K562 (cell line): ENCODE results near the gene HOXC10. TPM values are rescaled to one million over a fixed set of nuclear protein-coding genes. Genes with fewer than 3 reads are reported as not detected.

Source experiments
- ARNT ChIP-seq, 2 experiments: fragments of 450-650 bp; IDR thresholded peaks; 2 replicates each; pipeline ENCODE4 v1.6.1; 2016; ENCODE audit warnings: mild to moderate bottlenecking in 1 of 2
- ATF3 ChIP-seq, 2 experiments: fragments of 450-650 bp in 1 of 2; sonication (generic) in 1 of 2; formaldehyde crosslinking in 1 of 2; IDR thresholded peaks in 1 of 2; conservative IDR thresholded peaks in 1 of 2; 2 replicates each; pipeline versions ENCODE4 v1.6.1 to v1.8.1; 2016 to 2023; ENCODE audit warnings: mild to moderate bottlenecking in 2 of 2, moderate library complexity in 2 of 2, inconsistent platforms in 1 of 2, missing genetic modification reagents in 1 of 2
- GMEB1 ChIP-seq: fragments of 250-450 bp; sonication (Bioruptor Pico); IDR thresholded peaks from 2 replicates; pipeline ENCODE4 v1.4.0; 2020; ENCODE audit warnings: mild to moderate bottlenecking
- LARP7 ChIP-seq: fragments of 450-650 bp; IDR thresholded peaks from 2 replicates; pipeline ENCODE4 v1.6.1; 2016
- MCM5 ChIP-seq: fragments of 450-650 bp; IDR thresholded peaks from 2 replicates; pipeline ENCODE4 v1.6.1; 2016; ENCODE audit warnings: low read depth
- NCOA1 ChIP-seq: fragments of 450-650 bp; IDR thresholded peaks from 2 replicates; pipeline ENCODE4 v1.6.1; 2016; ENCODE audit warnings: low read depth
- PHB ChIP-seq: fragments of 250-450 bp; sonication (Bioruptor Pico); IDR thresholded peaks from 2 replicates; pipeline ENCODE4 v1.5.0; 2021
- PHB2 ChIP-seq: fragments of 450-650 bp; IDR thresholded peaks from 2 replicates; pipeline ENCODE4 v1.6.1; 2017; ENCODE audit warnings: low read depth
- RNF2 ChIP-seq: sonication (generic); IDR thresholded peaks from 2 replicates; pipeline ENCODE4 v1.6.1; 2016
- SMAD4 ChIP-seq: fragments of 250-450 bp; sonication (Bioruptor Pico); conservative IDR thresholded peaks from 2 replicates; pipeline ENCODE4 v1.8.0; 2021; ENCODE audit warnings: inconsistent platforms, mild to moderate bottlenecking, moderate library complexity
- TAF15 ChIP-seq: fragments of 200-400 bp; formaldehyde crosslinking; IDR thresholded peaks from 2 replicates; pipeline ENCODE4 v1.6.1; 2017; ENCODE audit warnings: mild to moderate bottlenecking, low read depth, low read length, moderate library complexity
- TCF3 ChIP-seq: sonication (generic); formaldehyde crosslinking; IDR thresholded peaks from 2 replicates; pipeline ENCODE4 v1.4.0; 2020; ENCODE audit warnings: mild to moderate bottlenecking, missing genetic modification reagents
- TEAD1 ChIP-seq, 2 experiments: fragments of 450-650 bp in 1 of 2; sonication (generic) in 1 of 2; formaldehyde crosslinking; IDR thresholded peaks; 2 replicates each; pipeline versions ENCODE4 v1.4.0 to v1.8.0; 2020 to 2022; ENCODE audit warnings: mild to moderate bottlenecking in 2 of 2, missing genetic modification reagents in 1 of 2
- TEAD4 ChIP-seq, 2 experiments: sonication (generic) in 1 of 2; formaldehyde crosslinking in 1 of 2; IDR thresholded peaks; 2 replicates each; pipeline versions ENCODE4 v1.6.1 to v1.8.0; 2012 to 2022; ENCODE audit warnings: borderline replicate concordance in 1 of 2, inconsistent platforms in 1 of 2, low read length in 1 of 2, mild to moderate bottlenecking in 1 of 2, missing genetic modification reagents in 1 of 2
- TOE1 ChIP-seq, 2 experiments: fragments of 450-650 bp in 1 of 2; sonication (generic) in 1 of 2; formaldehyde crosslinking in 1 of 2; IDR thresholded peaks; 2 replicates each; pipeline versions ENCODE4 v1.7.1 to v1.8.0; 2016 to 2022; ENCODE audit warnings: borderline replicate concordance in 2 of 2, mild to moderate bottlenecking in 2 of 2, antibody characterized with exemption in 1 of 2, inconsistent platforms in 1 of 2, low read depth in 1 of 2, missing genetic modification reagents in 1 of 2, moderate library complexity in 1 of 2
- ZFP36 ChIP-seq: fragments of 150-350 bp; IDR thresholded peaks from 2 replicates; pipeline ENCODE4 v1.6.1; 2018; ENCODE audit warnings: low read length, low read depth; ENCODE audit not compliant: partially characterized antibody
- ZNF253 ChIP-seq: fragments of 250-450 bp; sonication (Bioruptor Pico); conservative IDR thresholded peaks from 2 replicates; pipeline ENCODE4 v1.6.1; 2021; ENCODE audit warnings: mild to moderate bottlenecking
- ZNF263 ChIP-seq: sonication (generic); formaldehyde crosslinking; IDR thresholded peaks from 2 replicates; pipeline ENCODE4 v1.8.0; 2022; ENCODE audit warnings: mild to moderate bottlenecking, missing genetic modification reagents, borderline replicate concordance
- ZNF668 ChIP-seq: fragments of 250-450 bp; sonication (Bioruptor Pico); IDR thresholded peaks from 2 replicates; pipeline ENCODE4 v1.8.0; 2022; ENCODE audit warnings: mild to moderate bottlenecking, inconsistent platforms
- polyA plus RNA-seq, 8 experiments: library from polyadenylated mRNA; depleted of rRNA in 4 of 8; stranded (reverse) in 5 of 8; unstranded in 3 of 8; fragments of >200 nt; fragmentation: Nextera tagmentation in 2 of 8; fragmentation: Illumina TruSeq in 1 of 8; extraction: Ambion mirVana in 2 of 8; extraction: Trizol in 1 of 8; gene quantifications; 2 replicates each; pipeline versions ENCODE4 v1.2.1 to v1.2.3, GENCODE V29; 2011 to 2014; ENCODE audit warnings: inconsistent platforms in 1 of 8, missing spikeins in 1 of 8
- total RNA-seq, 7 experiments: library from RNA; depleted of rRNA in 6 of 7; stranded (reverse); fragments of >200 nt in 6 of 7; fragmentation: Illumina TruSeq in 2 of 7; extraction: Trizol in 2 of 7; gene quantifications; 2 replicates each; pipeline versions ENCODE4 v1.2.1 to v1.2.3, GENCODE V29; 2011 to 2021; ENCODE audit warnings: low replicate concordance in 1 of 7
- TF ChIP-seq, protein P1 (sequence below): sonication (generic); formaldehyde crosslinking; IDR thresholded peaks from 2 replicates; pipeline ENCODE4 v1.8.0; 2022; ENCODE audit warnings: mild to moderate bottlenecking, missing genetic modification reagents
- TF ChIP-seq, protein P2 (sequence below), 2 experiments: fragments of 450-650 bp in 1 of 2; sonication (generic) in 1 of 2; formaldehyde crosslinking; conservative IDR thresholded peaks; 2 replicates each; pipeline versions ENCODE4 v1.4.0 to v1.8.1; 2020 to 2022; ENCODE audit warnings: mild to moderate bottlenecking in 1 of 2, missing genetic modification reagents in 1 of 2

HOXC10 gene
- total and polyA plus RNA-seq, 9 of the 15 experiments (the other 6 are each of a cell fraction or from before 2014, with no cell fraction given), result 0.13 to 0.77 (median 0.35) TPM; not detected in 2

GRCh38 chr12:54017878-54018467, 33.0 kb downstream of the HOXC10 start (continued):
- TF ChIP-seq ATF3 (IDR thresholded peaks at IDR 0.05), result no peak
- TF ChIP-seq ATF3 (CRISPR knock-in tag; conservative IDR thresholded peaks at IDR 0.05), result no peak
- no peak for TF ChIP-seq ZNF253 (CRISPR knock-in tag)
- no peak for TF ChIP-seq PHB (CRISPR knock-in tag)
- TF ChIP-seq, protein P1, sequence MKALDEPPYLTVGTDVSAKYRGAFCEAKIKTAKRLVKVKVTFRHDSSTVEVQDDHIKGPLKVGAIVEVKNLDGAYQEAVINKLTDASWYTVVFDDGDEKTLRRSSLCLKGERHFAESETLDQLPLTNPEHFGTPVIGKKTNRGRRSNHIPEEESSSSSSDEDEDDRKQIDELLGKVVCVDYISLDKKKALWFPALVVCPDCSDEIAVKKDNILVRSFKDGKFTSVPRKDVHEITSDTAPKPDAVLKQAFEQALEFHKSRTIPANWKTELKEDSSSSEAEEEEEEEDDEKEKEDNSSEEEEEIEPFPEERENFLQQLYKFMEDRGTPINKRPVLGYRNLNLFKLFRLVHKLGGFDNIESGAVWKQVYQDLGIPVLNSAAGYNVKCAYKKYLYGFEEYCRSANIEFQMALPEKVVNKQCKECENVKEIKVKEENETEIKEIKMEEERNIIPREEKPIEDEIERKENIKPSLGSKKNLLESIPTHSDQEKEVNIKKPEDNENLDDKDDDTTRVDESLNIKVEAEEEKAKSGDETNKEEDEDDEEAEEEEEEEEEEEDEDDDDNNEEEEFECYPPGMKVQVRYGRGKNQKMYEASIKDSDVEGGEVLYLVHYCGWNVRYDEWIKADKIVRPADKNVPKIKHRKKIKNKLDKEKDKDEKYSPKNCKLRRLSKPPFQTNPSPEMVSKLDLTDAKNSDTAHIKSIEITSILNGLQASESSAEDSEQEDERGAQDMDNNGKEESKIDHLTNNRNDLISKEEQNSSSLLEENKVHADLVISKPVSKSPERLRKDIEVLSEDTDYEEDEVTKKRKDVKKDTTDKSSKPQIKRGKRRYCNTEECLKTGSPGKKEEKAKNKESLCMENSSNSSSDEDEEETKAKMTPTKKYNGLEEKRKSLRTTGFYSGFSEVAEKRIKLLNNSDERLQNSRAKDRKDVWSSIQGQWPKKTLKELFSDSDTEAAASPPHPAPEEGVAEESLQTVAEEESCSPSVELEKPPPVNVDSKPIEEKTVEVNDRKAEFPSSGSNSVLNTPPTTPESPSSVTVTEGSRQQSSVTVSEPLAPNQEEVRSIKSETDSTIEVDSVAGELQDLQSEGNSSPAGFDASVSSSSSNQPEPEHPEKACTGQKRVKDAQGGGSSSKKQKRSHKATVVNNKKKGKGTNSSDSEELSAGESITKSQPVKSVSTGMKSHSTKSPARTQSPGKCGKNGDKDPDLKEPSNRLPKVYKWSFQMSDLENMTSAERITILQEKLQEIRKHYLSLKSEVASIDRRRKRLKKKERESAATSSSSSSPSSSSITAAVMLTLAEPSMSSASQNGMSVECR (CRISPR knock-in tag), result no peak
- TF ChIP-seq TEAD4 (IDR thresholded peaks at IDR 0.05; ENCODE audit: low read length), result no peak
- TF ChIP-seq TEAD4 (CRISPR knock-in tag; IDR thresholded peaks at IDR 0.05; ENCODE audit: borderline replicate concordance), result no peak
- TF ChIP-seq, protein P2, sequence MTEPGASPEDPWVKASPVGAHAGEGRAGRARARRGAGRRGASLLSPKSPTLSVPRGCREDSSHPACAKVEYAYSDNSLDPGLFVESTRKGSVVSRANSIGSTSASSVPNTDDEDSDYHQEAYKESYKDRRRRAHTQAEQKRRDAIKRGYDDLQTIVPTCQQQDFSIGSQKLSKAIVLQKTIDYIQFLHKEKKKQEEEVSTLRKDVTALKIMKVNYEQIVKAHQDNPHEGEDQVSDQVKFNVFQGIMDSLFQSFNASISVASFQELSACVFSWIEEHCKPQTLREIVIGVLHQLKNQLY (CRISPR knock-in tag; conservative IDR thresholded peaks at IDR 0.05), result no peak
- TF ChIP-seq PHB2, result no peak
- no peak for TF ChIP-seq NCOA1
- no peak for TF ChIP-seq ZFP36
- no peak; the same call in 1 of the 2 replicates for TF ChIP-seq TOE1 (IDR thresholded peaks at IDR 0.05; ENCODE audit: borderline replicate concordance)
- no peak for TF ChIP-seq TOE1 (CRISPR knock-in tag; IDR thresholded peaks at IDR 0.05; ENCODE audit: borderline replicate concordance, low read depth)
- TF ChIP-seq TCF3 (CRISPR knock-in tag), result 0 out of 2 replicates have a peak, but pooled peaks have one; percentile 10
- TF ChIP-seq ZNF668 (CRISPR knock-in tag), result no peak
- no peak for TF ChIP-seq TAF15
- TF ChIP-seq ARNT (IDR thresholded peaks at IDR 0.05), result no peak
- TF ChIP-seq GMEB1, result no peak
- no peak for TF ChIP-seq TEAD1 (CRISPR knock-in tag; IDR thresholded peaks at IDR 0.05)
- TF ChIP-seq LARP7, result no peak
- 0 out of 2 replicates have a peak, but pooled peaks have one; percentile 45 for TF ChIP-seq ZNF263
- TF ChIP-seq MCM5, result no peak
- no peak for TF ChIP-seq SMAD4
- TF ChIP-seq RNF2, result peak; percentile 32
